GM18508 (cell line): ENCODE measurements around the gene NRAP.

Experiments
- ATAC-seq: cut with Tn5 transposase; IDR thresholded peaks from one replicate; pipeline ENCODE4 v1.9.1; 2021; ENCODE audit warnings: moderate number of reproducible peaks; ENCODE audit not compliant: insufficient read depth, unreplicated experiment

NRAP gene

DNA sequence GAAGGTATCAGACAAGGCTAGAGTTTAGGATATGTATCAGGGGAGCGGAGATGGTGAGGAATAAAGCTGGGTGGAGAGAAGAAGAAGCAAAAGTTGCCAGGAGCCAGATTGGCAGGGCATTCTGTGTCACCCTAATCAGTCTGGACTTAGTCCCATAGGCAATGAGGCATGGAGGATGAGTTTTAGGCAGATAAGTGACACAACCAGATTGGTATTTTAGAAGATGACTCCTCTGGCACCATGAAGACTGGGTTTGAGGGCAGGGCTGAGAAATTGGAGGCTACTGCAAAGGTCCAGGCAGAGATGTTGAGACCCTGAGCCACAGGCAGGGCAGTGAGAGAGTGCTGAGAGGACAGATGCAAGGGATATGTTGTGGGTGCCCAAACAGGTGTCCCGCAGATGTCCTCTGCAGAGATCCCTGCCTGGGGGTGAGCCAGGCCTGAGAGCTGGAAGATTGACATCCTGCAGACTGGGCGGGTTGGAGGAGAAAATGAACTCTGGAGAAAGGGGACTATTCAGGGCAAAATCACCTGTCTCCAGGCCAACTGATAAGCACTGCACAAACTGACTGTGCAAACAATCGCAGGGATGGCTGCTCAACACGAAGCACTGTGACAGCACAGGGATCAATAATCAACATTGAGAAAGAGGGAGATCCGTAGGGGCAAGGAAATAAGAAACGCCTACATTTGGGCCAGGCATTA lies 122.8 kb downstream of the NRAP start:
- no peak for ATAC-seq

DNA sequence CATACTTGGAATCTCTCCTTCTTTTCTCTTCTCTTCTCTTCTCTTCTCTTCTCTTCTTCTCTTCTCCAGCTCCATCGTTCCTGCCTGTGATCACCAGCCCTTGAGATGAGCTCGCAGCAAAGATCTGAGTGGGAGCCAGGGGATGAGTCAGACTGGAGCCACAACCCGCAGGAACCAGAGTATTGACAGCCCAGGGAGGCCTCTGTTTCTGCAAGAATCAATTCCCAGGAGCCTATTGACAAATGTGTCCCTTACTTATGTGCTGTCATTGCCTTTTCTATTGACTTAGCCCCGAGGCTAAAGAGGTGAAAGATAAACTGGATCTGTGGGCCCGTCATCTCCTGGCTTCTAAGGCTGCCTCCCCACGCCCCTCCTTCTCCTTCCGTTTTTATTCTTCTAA lies 124.1 kb downstream of the NRAP start:
- ATAC-seq: no peak
